Smooth muscle cell (in vitro differentiated cells): ENCODE results near the gene SLC36A3. TPM values are rescaled to one million over a fixed set of nuclear protein-coding genes. Genes with fewer than 3 reads are reported as not detected.

Experiments
- DNase-seq: peaks from one replicate; lab custom pipeline; 2025; ENCODE audit not compliant: unreplicated experiment; lab: John Stamatoyannopoulos, UW
- H2AFZ ChIP-seq: fragments of 200-600 bp; sonication (generic); 2 replicates; pipeline ENCODE4 v1.6.0; 2016; ENCODE audit warnings: antibody characterized with exemption, low read depth, mild to moderate bottlenecking
- H3F3A ChIP-seq: fragments of 200-600 bp; sonication (generic); 2 replicates; pipeline ENCODE4 v1.6.0; 2017; ENCODE audit warnings: antibody characterized with exemption, low read depth
- H3K27ac ChIP-seq: fragments of 200-600 bp; sonication (generic); 2 replicates; pipeline ENCODE4 v1.5.1; 2016; ENCODE audit warnings: low read depth, mild to moderate bottlenecking
- H3K27me3 ChIP-seq: fragments of 200-600 bp; sonication (generic); 2 replicates; pipeline ENCODE4 v1.6.1; 2016; ENCODE audit warnings: low read depth, mild to moderate bottlenecking
- H3K36me3 ChIP-seq: fragments of 200-600 bp; sonication (generic); 2 replicates; pipeline ENCODE4 v1.5.1; 2016; ENCODE audit warnings: low read depth
- H3K4me1 ChIP-seq: fragments of 200-600 bp; sonication (generic); 2 replicates; pipeline ENCODE4 v1.5.1; 2016; ENCODE audit warnings: low read depth
- H3K4me2 ChIP-seq: fragments of 200-600 bp; sonication (generic); 2 replicates; pipeline ENCODE4 v1.6.0; 2016; ENCODE audit warnings: mild to moderate bottlenecking
- H3K4me3 ChIP-seq: fragments of 200-600 bp; sonication (generic); 2 replicates; pipeline ENCODE4 v1.5.1; 2016; ENCODE audit warnings: mild to moderate bottlenecking
- H3K79me2 ChIP-seq: fragments of 200-600 bp; sonication (generic); 2 replicates; pipeline ENCODE4 v1.6.0; 2016; ENCODE audit warnings: low read depth, mild to moderate bottlenecking
- H3K9ac ChIP-seq: fragments of 200-600 bp; sonication (generic); 2 replicates; pipeline ENCODE4 v1.6.0; 2016; ENCODE audit warnings: low read depth
- H3K9me3 ChIP-seq: fragments of 200-600 bp; sonication (generic); replicated peaks from 2 replicates; pipeline ENCODE4 v1.5.1; 2016; ENCODE audit warnings: low read depth
- H4K20me1 ChIP-seq: fragments of 200-600 bp; sonication (generic); 2 replicates; pipeline ENCODE4 v1.6.0; 2016; ENCODE audit warnings: low read depth
- CTCF ChIP-seq: fragments of 200-600 bp; sonication (generic); IDR thresholded peaks from 2 replicates; pipeline ENCODE4 v1.5.1; 2017; ENCODE audit warnings: borderline replicate concordance, mild to moderate bottlenecking, antibody characterized with exemption; ENCODE audit not compliant: insufficient read depth, poor library complexity, severe bottlenecking
- WGBS: methylation state at CpG from one replicate; pipeline ENCODE4 v1.1.7; 2016; ENCODE audit warnings: low lambda C conversion rate; 5-methylcytosine and 5-hydroxymethylcytosine counted together
- polyA plus RNA-seq: library from polyadenylated mRNA; unstranded; fragments of >200 nt; fragmentation: Nextera tagmentation; extraction: Ambion mirVana; gene quantifications from 2 replicates; pipeline ENCODE4 v1.2.1, GENCODE V29; 2016
- total RNA-seq: library from RNA; depleted of rRNA; stranded (reverse); fragments of >200 nt; gene quantifications from 2 replicates; pipeline ENCODE4 v1.2.3, GENCODE V29; 2014

The SLC36A3 gene
- total and polyA plus RNA-seq, 2 experiments from 2014 or later = not detected

- 77% methylated on average over 3 of the region's 3 CpGs for WGBS
- Histone ChIP-seq H3K79me2 (no peaks in the 10 kb centered on the region), H2AFZ (no peak overlapping the region), H4K20me1 (no peaks in the 10 kb centered on the region), H3K9me3 (no peaks in the 10 kb centered on the region), H3K27ac (no peak overlapping the region), H3K4me1 (peaks cover 8% of the 10 kb centered on the region), H3F3A (no peaks in the 10 kb centered on the region), H3K27me3 (peaks cover 35% of the 10 kb centered on the region), H3K4me3 (no peak overlapping the region), H3K9ac (no peak overlapping the region), H3K4me2 (no peak overlapping the region), H3K36me3 (no peaks in the 10 kb centered on the region)
- DNase-seq = no peak
- no peak for TF ChIP-seq CTCF
Observed at GRCh38 chr5:151340004-151340403, 36.4 kb upstream of the SLC36A3 start.

GRCh38 chr5:151338734-151339133 lies 35.2 kb upstream of the SLC36A3 start:
- H3K36me3 ChIP-seq = no peaks in the 10 kb centered on the region
- no peaks in the 10 kb centered on the region for H4K20me1 ChIP-seq
- H3K9me3 ChIP-seq = no peaks in the 10 kb centered on the region
- DNase-seq = no peak
- H3K4me1 ChIP-seq = peaks cover 6% of the 10 kb centered on the region
- no peaks in the 10 kb centered on the region for H3K79me2 ChIP-seq
- no peak overlapping the region for H3K4me2 ChIP-seq
- H3K27me3 ChIP-seq = peaks cover 31% of the 10 kb centered on the region
- H3K27ac ChIP-seq = no peak overlapping the region
- no peak overlapping the region for H3K9ac ChIP-seq
- H3K4me3 ChIP-seq = no peak overlapping the region
- TF ChIP-seq CTCF = no peak
- WGBS = 81% methylated on average over 4 of the region's 4 CpGs
- no peak overlapping the region for H2AFZ ChIP-seq
- H3F3A ChIP-seq = no peaks in the 10 kb centered on the region

GRCh38 chr5:151332857-151333256 lies 29.3 kb upstream of the SLC36A3 start:
- H3F3A ChIP-seq = no peaks in the 10 kb centered on the region
- no peak for DNase-seq
- no peaks in the 10 kb centered on the region for H4K20me1 ChIP-seq
- H3K36me3 ChIP-seq = no peaks in the 10 kb centered on the region
- no peak overlapping the region for H3K9ac ChIP-seq
- TF ChIP-seq CTCF = no peak
- H3K27ac ChIP-seq = no peak overlapping the region
- H3K79me2 ChIP-seq = no peaks in the 10 kb centered on the region
- no peak overlapping the region for H3K4me3 ChIP-seq
- H3K27me3 ChIP-seq = no peaks in the 10 kb centered on the region
- WGBS = 95% methylated on average over 2 of the region's 2 CpGs
- no peaks in the 10 kb centered on the region for H3K9me3 ChIP-seq
- H2AFZ ChIP-seq = no peak overlapping the region
- H3K4me2 ChIP-seq = no peak overlapping the region
- peaks cover 6% of the 10 kb centered on the region for H3K4me1 ChIP-seq

- Histone ChIP-seq H3K9me3 (no peaks in the 10 kb centered on the region), H3K36me3 (no peaks in the 10 kb centered on the region), H3K27ac (no peak overlapping the region), H3K4me2 (no peak overlapping the region), H3K79me2 (no peaks in the 10 kb centered on the region), H3K9ac (no peak overlapping the region), H3K27me3 (no peaks in the 10 kb centered on the region), H3K4me1 (no peaks in the 10 kb centered on the region), H4K20me1 (no peaks in the 10 kb centered on the region), H3K4me3 (no peak overlapping the region), H3F3A (no peaks in the 10 kb centered on the region), H2AFZ (peak overlapping the region; percentile 6)
- WGBS = 71% methylated on average over 4 of the region's 4 CpGs
- TF ChIP-seq CTCF = no peak
- DNase-seq = no peak
Observed at GRCh38 chr5:151328734-151329133, 25.2 kb upstream of the SLC36A3 start.
